ENCODE results near the gene PKN2. TPM values are rescaled to one million over a fixed set of nuclear protein-coding genes. Genes with fewer than 3 reads are reported as not detected.
A peak's percentile ranks its signal among the peaks of the same experiment; 100 is the strongest.

The PKN2 gene
- total RNA-seq, 2 donors from 2014 or later = 64.6 to 71.1 TPM

- Mint-ChIP-seq H3K27me3 (ENCODE audit: insufficient read depth) (no peaks in the 10 kb centered on the region), H3K9me3 (no peaks in the 10 kb centered on the region), H3K4me1 (peaks cover 28% of the 10 kb centered on the region), H3K36me3 (ENCODE audit: low read depth) (peaks cover 32% of the 10 kb centered on the region), H3K27ac (no peak overlapping the region), H3K4me3 (no peak overlapping the region)
- Histone ChIP-seq H3K27ac (ENCODE audit: low read depth, low read length) (no peak overlapping the region), H3K4me3 (ENCODE audit: low read length) (no peak overlapping the region), H3K36me3 (ENCODE audit: control insufficient read depth, insufficient read depth, low read length) (peaks cover 19% of the 10 kb centered on the region), H3K9ac (ENCODE audit: extremely low read depth, low read length, poor library complexity, severe bottlenecking) (no peak overlapping the region), H3K9me3 (ENCODE audit: control insufficient read depth, low read length) (no peaks in the 10 kb centered on the region), H3K27me3 (ENCODE audit: control insufficient read depth, insufficient read depth, low read length, poor library complexity, severe bottlenecking) (no peaks in the 10 kb centered on the region), H3K4me1 (ENCODE audit: control insufficient read depth, insufficient read depth, low read length) (no peaks in the 10 kb centered on the region)
- TF ChIP-seq CTCF (conservative IDR thresholded peaks at IDR 0.05) = no peak
- no peak for DNase-seq
Measured at GRCh38 chr1:88697503-88697902, 13.4 kb downstream of the PKN2 start.

- DNase-seq = no peak
- H3K27ac ChIP-seq (ENCODE audit: low read depth, low read length) = no peak overlapping the region
- peak overlapping the region; percentile 56 for H3K27ac Mint-ChIP-seq
Measured at GRCh38 chr1:88698140-88698539, 14.1 kb downstream of the PKN2 start.

GRCh38 chr1:88698764-88699163 is 14.7 kb downstream of the PKN2 start:
- Mint-ChIP-seq H3K4me1 (peaks cover 31% of the 10 kb centered on the region), H3K4me3 (no peak overlapping the region), H3K27ac (no peak overlapping the region), H3K36me3 (ENCODE audit: low read depth) (peaks cover 25% of the 10 kb centered on the region), H3K9me3 (no peaks in the 10 kb centered on the region), H3K27me3 (ENCODE audit: insufficient read depth) (no peaks in the 10 kb centered on the region)
- no peaks in the 10 kb centered on the region for H3K9me3 ChIP-seq (ENCODE audit: control insufficient read depth, low read length)
- no peak overlapping the region for H3K27ac ChIP-seq (ENCODE audit: low read depth, low read length)
- no peak for DNase-seq
- H3K27me3 ChIP-seq (ENCODE audit: control insufficient read depth, insufficient read depth, low read length, poor library complexity, severe bottlenecking) = no peaks in the 10 kb centered on the region
- H3K9ac ChIP-seq (ENCODE audit: extremely low read depth, low read length, poor library complexity, severe bottlenecking) = no peak overlapping the region
- 80% methylated on average over 1 of the region's 2 CpGs; no CpG with 5 or more reads in 1 of the 2 experiments for WGBS, 2 experiments (ENCODE audit: insufficient coverage in 1 of 2, insufficient read length in 1 of 2)
- no peaks in the 10 kb centered on the region for H3K4me1 ChIP-seq (ENCODE audit: control insufficient read depth, insufficient read depth, low read length)
- TF ChIP-seq CTCF (conservative IDR thresholded peaks at IDR 0.05) = no peak
- H3K36me3 ChIP-seq (ENCODE audit: control insufficient read depth, insufficient read depth, low read length) = peaks cover 11% of the 10 kb centered on the region
- no peak overlapping the region for H3K4me3 ChIP-seq (ENCODE audit: low read length)

More at GRCh38 chr1:88698140-88698539, 14.1 kb downstream of the PKN2 start:
- Histone ChIP-seq H3K4me3 (ENCODE audit: low read length) (no peak overlapping the region), H3K36me3 (ENCODE audit: control insufficient read depth, insufficient read depth, low read length) (peaks cover 14% of the 10 kb centered on the region), H3K9me3 (ENCODE audit: control insufficient read depth, low read length) (no peaks in the 10 kb centered on the region), H3K27me3 (ENCODE audit: control insufficient read depth, insufficient read depth, low read length, poor library complexity, severe bottlenecking) (no peaks in the 10 kb centered on the region), H3K4me1 (ENCODE audit: control insufficient read depth, insufficient read depth, low read length) (no peaks in the 10 kb centered on the region), H3K9ac (ENCODE audit: extremely low read depth, low read length, poor library complexity, severe bottlenecking) (no peak overlapping the region)
- TF ChIP-seq CTCF (conservative IDR thresholded peaks at IDR 0.05) = no peak
- peaks cover 31% of the 10 kb centered on the region for H3K4me1 Mint-ChIP-seq
- H3K4me3 Mint-ChIP-seq = no peak overlapping the region
- H3K9me3 Mint-ChIP-seq = no peaks in the 10 kb centered on the region
- H3K36me3 Mint-ChIP-seq (ENCODE audit: low read depth) = peaks cover 30% of the 10 kb centered on the region
- WGBS, 2 experiments (ENCODE audit: insufficient coverage in 1 of 2, insufficient read length in 1 of 2) = 82% methylated on average over 2 of the region's 2 CpGs; no CpG with 5 or more reads in 1 of the 2 experiments
- H3K27me3 Mint-ChIP-seq (ENCODE audit: insufficient read depth) = no peaks in the 10 kb centered on the region
